SK-N-SH treated with all-trans-retinoic acid at 6 μM for 48 hours (cell line): ENCODE measurements around the gene XPR1.

Experiments
- ATAC-seq: fragments of 200-7000 bp; cut with Tn5 transposase; 3 replicates; pipeline ENCODE4 v1.9.1; 2020; ENCODE audit warnings: mild to moderate bottlenecking, moderate library complexity
- ARNTL ChIP-seq: fragments of 450-650 bp; formaldehyde crosslinking; IDR thresholded peaks from 2 replicates; pipeline ENCODE4 v1.5.0; 2020; ENCODE audit warnings: low read depth, mild to moderate bottlenecking, moderate library complexity, borderline replicate concordance
- BACH2 ChIP-seq: fragments of 250-450 bp; sonication (Bioruptor Pico); IDR thresholded peaks from 2 replicates; pipeline ENCODE4 v1.9.0; 2021; ENCODE audit warnings: mild to moderate bottlenecking, borderline replicate concordance
- CREB5 ChIP-seq: fragments of 250-450 bp; sonication (Bioruptor Pico); IDR thresholded peaks from 2 replicates; pipeline ENCODE4 v1.5.1; 2020; ENCODE audit warnings: low read depth, mild to moderate bottlenecking, moderate library complexity
- CSRNP3 ChIP-seq: fragments of 250-450 bp; sonication (Bioruptor Pico); IDR thresholded peaks from 2 replicates; pipeline ENCODE4 v1.5.1; 2021; ENCODE audit warnings: mild to moderate bottlenecking, moderate library complexity
- ESRRG ChIP-seq: fragments of 250-450 bp; sonication (Bioruptor Pico); IDR thresholded peaks from 2 replicates; pipeline ENCODE4 v1.6.1; 2021; ENCODE audit warnings: mild to moderate bottlenecking
- GLIS3 ChIP-seq: fragments of 250-450 bp; sonication (Bioruptor Pico); IDR thresholded peaks from 2 replicates; pipeline ENCODE4 v1.5.0; 2020; ENCODE audit warnings: mild to moderate bottlenecking, moderate library complexity
- ISL1 ChIP-seq: fragments of 250-450 bp; sonication (Bioruptor Pico); IDR thresholded peaks from 2 replicates; pipeline ENCODE4 v2.1.2; 2022; ENCODE audit warnings: mild to moderate bottlenecking, moderate library complexity
- OSR1 ChIP-seq: fragments of 250-450 bp; sonication (Bioruptor Pico); IDR thresholded peaks from 2 replicates; pipeline ENCODE4 v1.8.0; 2022; ENCODE audit warnings: moderate library complexity, mild to moderate bottlenecking, inconsistent platforms
- PATZ1 ChIP-seq: fragments of 250-450 bp; sonication (Bioruptor Pico); IDR thresholded peaks from 2 replicates; pipeline ENCODE4 v1.8.0; 2020; ENCODE audit warnings: mild to moderate bottlenecking, moderate library complexity, borderline replicate concordance
- POU6F1 ChIP-seq: fragments of 250-450 bp; sonication (Bioruptor Pico); IDR thresholded peaks from 2 replicates; pipeline ENCODE4 v1.8.0; 2021; ENCODE audit warnings: low read depth, mild to moderate bottlenecking, moderate library complexity, borderline replicate concordance
- PPARA ChIP-seq: fragments of 250-450 bp; sonication (Bioruptor Pico); IDR thresholded peaks from 2 replicates; pipeline ENCODE4 v1.5.0; 2020; ENCODE audit warnings: mild to moderate bottlenecking, borderline replicate concordance
- RARB ChIP-seq: fragments of 250-450 bp; sonication (Bioruptor Pico); IDR thresholded peaks from 2 replicates; pipeline ENCODE4 v1.8.0; 2021; ENCODE audit warnings: mild to moderate bottlenecking, moderate library complexity
- SNAI2 ChIP-seq: fragments of 250-450 bp; sonication (Bioruptor Pico); IDR thresholded peaks from 2 replicates; pipeline ENCODE4 v1.5.0; 2020; ENCODE audit warnings: mild to moderate bottlenecking, moderate library complexity
- TCF4 ChIP-seq: fragments of 250-450 bp; sonication (Bioruptor Pico); IDR thresholded peaks from 2 replicates; pipeline ENCODE4 v1.8.0; 2021; ENCODE audit warnings: mild to moderate bottlenecking, moderate library complexity, borderline replicate concordance
- TOX ChIP-seq: fragments of 250-450 bp; sonication (Bioruptor Pico); IDR thresholded peaks from 2 replicates; pipeline ENCODE4 v1.8.0; 2021; ENCODE audit warnings: mild to moderate bottlenecking, moderate library complexity, borderline replicate concordance
- TSHZ2 ChIP-seq: fragments of 250-450 bp; sonication (Bioruptor Pico); IDR thresholded peaks from 2 replicates; pipeline ENCODE4 v1.5.0; 2020; ENCODE audit warnings: mild to moderate bottlenecking, moderate library complexity
- ZFP3 ChIP-seq: fragments of 250-450 bp; sonication (Bioruptor Pico); IDR thresholded peaks from 2 replicates; pipeline ENCODE4 v1.5.0; 2020; ENCODE audit warnings: mild to moderate bottlenecking, moderate library complexity
- ZFP30 ChIP-seq: fragments of 450-650 bp; formaldehyde crosslinking; IDR thresholded peaks from 2 replicates; pipeline ENCODE4 v1.5.0; 2022; ENCODE audit warnings: mild to moderate bottlenecking, moderate library complexity
- ZNF70 ChIP-seq: fragments of 450-650 bp; formaldehyde crosslinking; IDR thresholded peaks from 2 replicates; pipeline ENCODE4 v1.5.0; 2020; ENCODE audit warnings: mild to moderate bottlenecking, moderate library complexity

XPR1 gene

GRCh38 chr1:180598333-180598974 is 33.4 kb upstream of the XPR1 start:
- TF ChIP-seq TOX (no peak), POU6F1 (CRISPR knock-in tag) (no peak), ZFP30 (CRISPR knock-in tag) (no peak), CSRNP3 (CRISPR knock-in tag) (no peak), PPARA (CRISPR knock-in tag) (no peak), SNAI2 (no peak), ESRRG (CRISPR knock-in tag) (no peak), ARNTL (CRISPR knock-in tag) (no peak), ZFP3 (CRISPR knock-in tag) (no peak), PATZ1 (CRISPR knock-in tag) (no peak), RARB (CRISPR knock-in tag) (no peak), ZNF70 (CRISPR knock-in tag) (no peak), BACH2 (CRISPR knock-in tag) (no peak), TCF4 (no peak)
- TF ChIP-seq, all 23 proteins: peak for 0
- peak; percentile 31 for ATAC-seq

- TF ChIP-seq CREB5 (CRISPR knock-in tag) = no peak
- TF ChIP-seq BACH2 (CRISPR knock-in tag) = no peak
- TF ChIP-seq PATZ1 (CRISPR knock-in tag) = no peak
- TF ChIP-seq ZNF70 (CRISPR knock-in tag) = no peak
- no peak for TF ChIP-seq OSR1 (CRISPR knock-in tag)
- no peak for TF ChIP-seq CSRNP3 (CRISPR knock-in tag)
- TF ChIP-seq ISL1 = no peak
- TF ChIP-seq ZFP30 (CRISPR knock-in tag) = no peak
- no peak for TF ChIP-seq TSHZ2
- TF ChIP-seq POU6F1 (CRISPR knock-in tag) = no peak
- no peak for TF ChIP-seq RARB (CRISPR knock-in tag)
- TF ChIP-seq GLIS3 (CRISPR knock-in tag) = no peak
- ATAC-seq = no peak
These were observed 31.5 kb upstream of the XPR1 start for GRCh38 chr1:180600343-180600742.
